Ishikawa (cell line): ENCODE results near the gene LRRC8E.

Experiments
- CEBPB ChIP-seq: IDR thresholded peaks from 2 replicates; pipeline ENCODE4 v1.6.1; 2012
- EGR1 ChIP-seq: IDR thresholded peaks from 2 replicates; pipeline ENCODE4 v1.6.1; 2012
- EP300 ChIP-seq: IDR thresholded peaks from 2 replicates; pipeline ENCODE4 v1.6.1; 2012; ENCODE audit warnings: borderline replicate concordance
- FOXM1 ChIP-seq: IDR thresholded peaks from 2 replicates; pipeline ENCODE4 v1.6.1; 2012; ENCODE audit warnings: low read depth, borderline replicate concordance
- MAX ChIP-seq: IDR thresholded peaks from 2 replicates; pipeline ENCODE4 v1.6.1; 2012
- RAD21 ChIP-seq: IDR thresholded peaks from 2 replicates; pipeline ENCODE4 v1.6.1; 2012; ENCODE audit warnings: low read depth
- REST ChIP-seq: IDR thresholded peaks from 2 replicates; pipeline ENCODE4 v1.6.1; 2012; ENCODE audit warnings: low read depth, mild to moderate bottlenecking
- TAF1 ChIP-seq: IDR thresholded peaks from 2 replicates; pipeline ENCODE4 v1.6.1; 2012; ENCODE audit warnings: low read depth, mild to moderate bottlenecking
- TCF12 ChIP-seq: IDR thresholded peaks from 2 replicates; pipeline ENCODE4 v1.6.1; 2012; ENCODE audit warnings: low read depth
- TEAD4 ChIP-seq: IDR thresholded peaks from 2 replicates; pipeline ENCODE4 v1.6.1; 2012
- YY1 ChIP-seq: IDR thresholded peaks from 2 replicates; pipeline ENCODE4 v1.6.1; 2012; ENCODE audit warnings: low read depth

GRCh38 chr19:7933411-7933810 is 45.1 kb downstream of the LRRC8E start:
- no peak for TF ChIP-seq CEBPB
- no peak for TF ChIP-seq TCF12
- no peak for TF ChIP-seq TAF1
- TF ChIP-seq YY1, result no peak
- no peak for TF ChIP-seq FOXM1
- TF ChIP-seq EP300, result no peak
- no peak for TF ChIP-seq REST
- TF ChIP-seq EGR1, result no peak
- TF ChIP-seq MAX, result no peak
- TF ChIP-seq TEAD4, result no peak
- no peak; the same call in 1 of the 2 replicates for TF ChIP-seq RAD21
